SK-N-MC (cell line): Measurements from ENCODE around the gene SH3PXD2B.
A peak's percentile ranks its signal among the peaks of the same experiment; 100 is the strongest.

ENCODE experiments used
- DNase-seq: peaks from one replicate; pipeline ENCODE4 v3.0.0-alpha.2; 2011; ENCODE audit warnings: low read depth, low spot score
- H3K27ac ChIP-seq: fragments of 200-600 bp; sonication (generic); 2 replicates; pipeline ENCODE4 v1.5.1; 2016; ENCODE audit warnings: mixed run types
- H3K36me3 ChIP-seq: fragments of 200-600 bp; sonication (generic); 2 replicates; pipeline ENCODE4 v1.6.1; 2017; ENCODE audit warnings: antibody characterized with exemption, low read length, mixed read lengths; ENCODE audit not compliant: insufficient read depth
- H3K4me3 ChIP-seq: fragments of 200-600 bp; sonication (generic); 2 replicates; pipeline ENCODE4 v1.5.1; 2016
- H3K9ac ChIP-seq: fragments of 200-600 bp; sonication (generic); 2 replicates; pipeline ENCODE4 v1.8.0; 2017; ENCODE audit warnings: mixed run types, mixed read lengths; ENCODE audit not compliant: insufficient read length
- H3K9me3 ChIP-seq: fragments of 200-600 bp; sonication (generic); 2 replicates; pipeline ENCODE4 v1.6.1; 2017; ENCODE audit warnings: low read depth, mild to moderate bottlenecking, antibody characterized with exemption, low read length, moderate library complexity, mixed read lengths
- EZH2 ChIP-seq: fragments of 200-600 bp; sonication (generic); IDR thresholded peaks from one replicate; pipeline ENCODE4 v1.6.1; 2017; ENCODE audit warnings: antibody characterized with exemption
- FOXP2 ChIP-seq: optimal IDR thresholded peaks from 2 replicates; pipeline ENCODE3; 2011; ENCODE audit warnings: mild to moderate bottlenecking, moderate library complexity; ENCODE audit not compliant: insufficient read depth; ENCODE audit errors: extremely low read length, control extremely low read depth
- POLR2AphosphoS5 ChIP-seq: IDR thresholded peaks from 2 replicates; pipeline ENCODE4 v1.6.1; 2012; ENCODE audit warnings: mild to moderate bottlenecking, low read depth, low read length, borderline replicate concordance

The SH3PXD2B gene

GRCh38 chr5:172444626-172445365 lies 9.5 kb downstream of the SH3PXD2B start:
- DNase-seq = no peak
- Histone ChIP-seq H3K9ac (no peak overlapping the region), H3K27ac (no peak overlapping the region), H3K4me3 (no peak overlapping the region), H3K9me3 (no peaks in the 10 kb centered on the region), H3K36me3 (no peaks in the 10 kb centered on the region)
- TF ChIP-seq EZH2 = no peak
- TF ChIP-seq FOXP2 = no peak
- no peak for TF ChIP-seq POLR2AphosphoS5

GRCh38 chr5:172444110-172444510 lies 10.2 kb downstream of the SH3PXD2B start:
- no peaks in the 10 kb centered on the region for H3K36me3 ChIP-seq
- DNase-seq = no peak
- H3K4me3 ChIP-seq = no peak overlapping the region
- no peaks in the 10 kb centered on the region for H3K9me3 ChIP-seq
- no peak overlapping the region for H3K27ac ChIP-seq
- H3K9ac ChIP-seq = no peak overlapping the region
- TF ChIP-seq POLR2AphosphoS5 (no peak), FOXP2 (no peak), EZH2 (no peak)

- no peak for TF ChIP-seq POLR2AphosphoS5
- TF ChIP-seq EZH2 = no peak
- TF ChIP-seq FOXP2 = no peak
- no peaks in the 10 kb centered on the region for H3K36me3 ChIP-seq
- DNase-seq = no peak
- H3K4me3 ChIP-seq = no peak overlapping the region
- no peak overlapping the region for H3K9ac ChIP-seq
- no peak overlapping the region for H3K27ac ChIP-seq
- H3K9me3 ChIP-seq = no peaks in the 10 kb centered on the region
Measured at GRCh38 chr5:172443441-172444109, 10.8 kb downstream of the SH3PXD2B start.

- H3K4me3 ChIP-seq = no peak overlapping the region
- no peaks in the 10 kb centered on the region for H3K9me3 ChIP-seq
- no peaks in the 10 kb centered on the region for H3K36me3 ChIP-seq
- no peak overlapping the region for H3K27ac ChIP-seq
- H3K9ac ChIP-seq = no peak overlapping the region
- no peak for DNase-seq
- TF ChIP-seq FOXP2 = no peak
- TF ChIP-seq EZH2 = no peak
- TF ChIP-seq POLR2AphosphoS5 = no peak
Measured at GRCh38 chr5:172442592-172442991, 11.7 kb downstream of the SH3PXD2B start.

GRCh38 chr5:172441262-172441751 lies 13.0 kb downstream of the SH3PXD2B start:
- Histone ChIP-seq H3K4me3 (no peak overlapping the region), H3K9ac (no peak overlapping the region), H3K27ac (no peak overlapping the region), H3K36me3 (no peaks in the 10 kb centered on the region), H3K9me3 (no peaks in the 10 kb centered on the region)
- TF ChIP-seq POLR2AphosphoS5 (no peak), FOXP2 (no peak), EZH2 (no peak)
- no peak for DNase-seq

- Histone ChIP-seq H3K27ac (no peak overlapping the region), H3K9ac (no peak overlapping the region), H3K36me3 (no peaks in the 10 kb centered on the region), H3K4me3 (no peak overlapping the region), H3K9me3 (no peaks in the 10 kb centered on the region)
- DNase-seq = no peak
- no peak for TF ChIP-seq EZH2
- TF ChIP-seq FOXP2 = no peak
- TF ChIP-seq POLR2AphosphoS5 = no peak
Measured at GRCh38 chr5:172440486-172440885, 13.8 kb downstream of the SH3PXD2B start.

- H3K36me3 ChIP-seq = no peaks in the 10 kb centered on the region
Measured at GRCh38 chr5:172439785-172440477, 14.4 kb downstream of the SH3PXD2B start.

GRCh38 chr5:172438319-172438668 lies 16.0 kb downstream of the SH3PXD2B start:
- peak overlapping the region; percentile 50 for H3K9ac ChIP-seq

More at GRCh38 chr5:172439785-172440477, 14.4 kb downstream of the SH3PXD2B start:
- Histone ChIP-seq H3K9ac (no peak overlapping the region), H3K4me3 (no peak overlapping the region), H3K9me3 (no peaks in the 10 kb centered on the region), H3K27ac (no peak overlapping the region)
- TF ChIP-seq EZH2 = no peak
- no peak for DNase-seq

More at GRCh38 chr5:172438319-172438668, 16.0 kb downstream of the SH3PXD2B start:
- Histone ChIP-seq H3K36me3 (no peaks in the 10 kb centered on the region), H3K27ac (peak overlapping the region; percentile 83; the same call in 1 of the 2 replicates), H3K4me3 (peak overlapping the region; percentile 69), H3K9me3 (no peaks in the 10 kb centered on the region)
- DNase-seq = no peak
- TF ChIP-seq EZH2 = no peak
- TF ChIP-seq FOXP2 = no peak
- no peak for TF ChIP-seq POLR2AphosphoS5
